AG09319 (cell line): ENCODE results near the gene FALEC.

Source experiments
- DNase-seq: peaks from one replicate; pipeline ENCODE4 v3.0.0-alpha.2; 2010; ENCODE audit warnings: low read depth; ENCODE audit errors: extremely low read depth
- TF ChIP-seq, protein P1 (sequence below): IDR thresholded peaks from 2 replicates; pipeline ENCODE4 v1.5.1; 2011; ENCODE audit warnings: low read depth, mild to moderate bottlenecking, inconsistent platforms, low read length, moderate library complexity

Gene FALEC

DNA sequence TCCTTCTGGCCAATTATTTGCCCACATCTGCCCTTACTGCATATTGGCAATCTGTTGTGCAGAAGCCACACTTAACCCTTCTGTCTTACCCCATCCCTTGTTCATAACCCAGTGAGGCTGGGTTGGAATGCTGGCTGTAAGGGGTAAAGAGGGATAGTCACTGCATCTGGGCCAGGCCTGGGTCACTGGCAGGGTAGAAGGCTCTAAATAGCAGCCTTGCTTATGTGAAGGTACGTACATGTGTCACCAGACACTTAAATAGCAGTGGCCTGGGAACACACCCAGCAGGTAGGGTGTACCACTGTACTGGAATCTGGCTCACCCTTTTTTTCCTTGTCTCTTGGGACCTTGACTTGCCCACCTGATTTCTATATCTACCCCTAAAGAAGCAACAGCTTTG is 38.2 kb upstream of the FALEC start:
- TF ChIP-seq, protein P1, sequence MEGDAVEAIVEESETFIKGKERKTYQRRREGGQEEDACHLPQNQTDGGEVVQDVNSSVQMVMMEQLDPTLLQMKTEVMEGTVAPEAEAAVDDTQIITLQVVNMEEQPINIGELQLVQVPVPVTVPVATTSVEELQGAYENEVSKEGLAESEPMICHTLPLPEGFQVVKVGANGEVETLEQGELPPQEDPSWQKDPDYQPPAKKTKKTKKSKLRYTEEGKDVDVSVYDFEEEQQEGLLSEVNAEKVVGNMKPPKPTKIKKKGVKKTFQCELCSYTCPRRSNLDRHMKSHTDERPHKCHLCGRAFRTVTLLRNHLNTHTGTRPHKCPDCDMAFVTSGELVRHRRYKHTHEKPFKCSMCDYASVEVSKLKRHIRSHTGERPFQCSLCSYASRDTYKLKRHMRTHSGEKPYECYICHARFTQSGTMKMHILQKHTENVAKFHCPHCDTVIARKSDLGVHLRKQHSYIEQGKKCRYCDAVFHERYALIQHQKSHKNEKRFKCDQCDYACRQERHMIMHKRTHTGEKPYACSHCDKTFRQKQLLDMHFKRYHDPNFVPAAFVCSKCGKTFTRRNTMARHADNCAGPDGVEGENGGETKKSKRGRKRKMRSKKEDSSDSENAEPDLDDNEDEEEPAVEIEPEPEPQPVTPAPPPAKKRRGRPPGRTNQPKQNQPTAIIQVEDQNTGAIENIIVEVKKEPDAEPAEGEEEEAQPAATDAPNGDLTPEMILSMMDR, result no peak
- no peak for DNase-seq

DNA sequence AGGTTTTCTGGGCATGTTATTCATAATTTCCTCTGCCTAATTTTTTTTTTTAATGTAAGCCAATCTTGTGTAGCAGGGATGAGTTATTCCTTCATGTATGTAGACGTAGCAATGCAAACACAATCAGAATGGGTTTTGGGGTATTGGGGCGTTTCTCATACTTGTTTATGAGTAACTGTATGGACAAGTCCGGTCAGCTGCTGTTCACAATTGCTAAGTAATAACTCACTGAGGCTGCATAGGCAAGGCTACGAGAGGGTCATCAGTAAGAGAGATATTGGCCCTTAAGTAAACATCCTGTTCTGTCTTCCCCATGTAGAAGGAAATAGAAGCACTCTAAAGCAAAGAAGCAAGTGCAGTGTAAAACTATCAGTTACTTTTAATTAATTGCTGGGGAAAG is 37.8 kb upstream of the FALEC start:
- TF ChIP-seq, protein P1, result no peak
- DNase-seq, result no peak

DNA sequence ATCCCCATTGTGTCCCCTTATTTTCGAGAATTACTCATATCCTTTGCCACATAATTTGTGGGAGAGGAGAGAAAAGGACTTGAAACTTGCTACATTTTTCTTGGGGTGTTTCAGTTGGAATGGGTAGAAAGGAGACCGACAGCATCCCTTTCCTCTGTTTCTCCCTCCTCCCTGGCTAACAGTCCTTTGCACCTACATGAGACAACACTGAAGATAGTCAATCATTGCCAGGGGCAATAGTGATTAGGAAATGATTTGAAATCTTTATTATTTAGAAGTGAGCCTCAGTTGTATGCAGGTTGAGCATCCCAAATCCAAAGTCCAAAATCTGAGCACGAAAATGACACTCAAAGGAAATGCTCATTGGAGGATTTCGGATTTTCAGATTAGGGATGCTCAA is 36.2 kb upstream of the FALEC start:
- TF ChIP-seq, protein P1, result no peak

DNA sequence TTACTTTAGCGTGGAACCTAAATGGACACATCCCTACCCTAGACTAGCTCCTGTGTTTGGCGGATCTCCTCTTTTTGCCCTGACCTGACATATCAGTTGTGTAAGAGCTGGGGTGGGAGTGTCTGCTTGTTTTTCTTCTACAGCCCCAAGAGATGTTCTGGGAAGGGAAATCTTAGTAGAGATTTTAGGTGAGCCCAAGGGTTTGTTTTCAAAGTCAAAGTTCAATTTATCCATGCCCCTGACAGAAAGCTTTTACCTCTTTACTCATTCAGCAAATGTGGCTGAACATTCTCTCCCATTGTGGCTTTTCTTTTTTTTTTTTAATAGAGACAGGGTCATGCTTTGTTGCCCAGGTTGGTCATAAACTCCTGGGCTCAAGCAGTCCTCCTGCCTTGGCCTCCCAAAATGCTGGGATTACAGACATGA is 35.6 kb upstream of the FALEC start:
- no peak for DNase-seq
- TF ChIP-seq, protein P1, result no peak

More for the DNA sequence above, 36.2 kb upstream of the FALEC start:
- no peak for DNase-seq

DNA sequence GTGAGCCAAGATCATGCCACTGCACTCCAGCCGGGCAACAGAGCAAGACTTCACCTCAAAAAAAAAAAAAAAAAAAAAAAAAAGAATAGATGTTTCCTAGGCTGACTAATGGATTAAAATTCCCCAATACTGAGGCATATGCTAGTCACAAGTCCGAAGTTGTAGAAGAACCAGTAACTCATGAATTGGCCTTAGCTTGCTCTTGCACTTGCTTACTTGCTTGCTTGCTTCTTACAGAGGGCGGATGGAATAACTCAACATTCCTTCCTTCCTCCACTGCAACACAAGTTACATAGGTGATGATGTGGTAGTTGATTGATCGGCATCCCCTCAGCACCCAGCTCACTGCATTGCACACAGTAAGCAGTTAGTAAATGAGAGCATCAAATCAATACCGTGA is 31.1 kb upstream of the FALEC start:
- no peak for DNase-seq
- TF ChIP-seq, protein P1, result no peak

DNA sequence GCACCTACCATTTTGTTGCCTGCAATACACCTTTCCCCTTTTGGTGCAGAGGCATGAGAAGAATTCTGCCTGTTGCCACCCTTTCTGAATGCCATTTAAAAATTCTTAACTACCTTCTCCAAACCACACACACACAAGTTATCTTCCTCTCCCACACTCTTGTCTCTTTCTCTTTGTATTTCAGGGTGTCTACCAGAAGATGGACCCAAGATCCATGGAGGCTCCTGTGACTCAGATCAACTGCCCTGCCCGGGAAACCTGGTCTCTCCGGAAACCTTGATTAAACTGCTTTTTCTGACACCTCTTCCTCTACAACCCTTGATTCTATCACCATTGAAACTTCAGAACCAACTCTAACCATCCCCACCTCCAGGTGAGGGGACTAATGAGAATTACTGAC is 30.7 kb upstream of the FALEC start:
- no peak for DNase-seq
- TF ChIP-seq, protein P1, result peak; percentile 42

DNA sequence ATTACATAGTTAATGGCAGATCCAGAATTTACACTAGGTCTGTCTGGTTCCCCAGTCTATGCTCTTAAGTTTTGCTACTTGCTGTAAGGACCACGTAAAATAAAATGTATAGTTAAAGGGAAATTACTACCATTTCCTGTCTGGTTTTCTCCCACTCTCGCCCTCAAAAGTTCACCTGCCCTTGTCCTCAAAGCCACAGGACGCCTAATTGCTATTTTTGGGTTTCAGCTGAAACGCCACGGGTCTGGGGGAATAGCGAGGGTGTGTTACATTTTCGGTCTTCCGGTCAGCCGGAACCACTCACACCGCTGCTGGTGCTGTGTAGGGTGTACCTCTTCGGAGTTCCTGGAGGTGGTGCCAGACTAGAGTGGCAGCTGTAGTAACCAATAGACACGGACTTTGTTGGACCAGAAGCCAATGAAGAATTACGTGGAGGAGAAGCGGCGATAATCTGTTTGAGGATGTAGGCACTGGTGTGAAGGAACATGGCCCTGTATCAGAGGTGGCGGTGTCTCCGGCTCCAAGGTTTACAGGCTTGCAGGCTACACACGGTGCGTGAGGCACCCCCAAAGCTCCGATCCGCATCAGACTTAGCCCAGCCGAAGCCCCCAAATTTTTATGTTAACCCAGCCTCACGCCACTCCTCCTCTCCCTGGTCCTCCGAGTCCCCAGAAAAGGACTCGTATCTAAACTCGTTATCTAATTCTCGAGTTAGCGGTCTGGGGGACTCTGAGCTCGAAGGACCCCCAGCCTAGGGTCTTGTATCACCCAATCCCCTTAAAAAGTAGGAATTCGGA is 28.4 kb upstream of the FALEC start, which contains the start of gene TARS2:
TARS2 (plus strand) TSS at position 454 of the 797 bp plus-strand sequence; CDS start at position 486, 32 bp downstream.
- TF ChIP-seq, protein P1, result no peak; the same call in 1 of the 2 replicates
- peak; percentile 97 for DNase-seq
